Fibroblast of lung (primary cell): Measurements from ENCODE around the gene PLEKHA6.

Experiments
- EZH2 ChIP-seq: IDR thresholded peaks from 2 replicates; pipeline ENCODE4 v1.5.1; 2012; ENCODE audit warnings: low read length, control low read depth, mild to moderate bottlenecking; ENCODE audit errors: missing control alignments
- TF ChIP-seq, protein P1 (sequence below), 2 donors: IDR thresholded peaks in 1 of 2; conservative IDR thresholded peaks in 1 of 2; 1 replicate in 1 of 2; 2 replicates in 1 of 2; pipeline ENCODE4 v1.5.1; 2011 to 2012; ENCODE audit warnings: low read length in 2 of 2, control low read depth in 1 of 2, inconsistent platforms in 1 of 2, low read depth in 1 of 2, mild to moderate bottlenecking in 1 of 2

DNA sequence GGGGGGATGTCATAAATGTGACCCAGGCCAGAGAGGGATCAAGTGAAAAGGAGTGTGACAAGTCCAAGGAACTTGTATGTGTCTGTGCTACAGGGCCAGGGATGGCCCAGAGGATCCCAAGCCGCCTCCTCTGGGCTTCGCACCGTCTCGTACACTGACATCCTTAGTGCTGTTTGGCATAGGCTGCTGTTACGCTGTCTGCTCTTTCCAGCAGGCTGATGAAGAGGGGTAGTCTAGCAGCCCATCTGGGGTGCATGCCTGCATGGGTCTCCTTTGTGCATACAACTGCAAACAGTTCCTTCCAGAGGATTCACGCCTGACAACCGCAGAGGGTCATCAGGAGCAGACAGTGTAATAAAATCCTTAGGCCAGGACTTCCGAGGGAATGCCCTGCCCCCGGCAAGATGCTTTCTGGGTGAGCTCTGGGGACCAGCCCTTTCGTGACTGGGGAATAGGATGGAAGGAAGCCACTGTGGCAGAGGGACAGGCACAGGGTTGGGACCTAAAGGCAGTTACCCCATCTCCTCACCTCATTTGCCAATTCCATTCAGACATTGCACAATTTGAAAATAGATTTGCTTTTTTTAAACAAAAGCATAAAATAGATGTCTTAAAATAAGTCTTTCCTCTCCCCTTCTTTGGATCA, 139.6 kb downstream of the PLEKHA6 start:
- TF ChIP-seq, protein P1, sequence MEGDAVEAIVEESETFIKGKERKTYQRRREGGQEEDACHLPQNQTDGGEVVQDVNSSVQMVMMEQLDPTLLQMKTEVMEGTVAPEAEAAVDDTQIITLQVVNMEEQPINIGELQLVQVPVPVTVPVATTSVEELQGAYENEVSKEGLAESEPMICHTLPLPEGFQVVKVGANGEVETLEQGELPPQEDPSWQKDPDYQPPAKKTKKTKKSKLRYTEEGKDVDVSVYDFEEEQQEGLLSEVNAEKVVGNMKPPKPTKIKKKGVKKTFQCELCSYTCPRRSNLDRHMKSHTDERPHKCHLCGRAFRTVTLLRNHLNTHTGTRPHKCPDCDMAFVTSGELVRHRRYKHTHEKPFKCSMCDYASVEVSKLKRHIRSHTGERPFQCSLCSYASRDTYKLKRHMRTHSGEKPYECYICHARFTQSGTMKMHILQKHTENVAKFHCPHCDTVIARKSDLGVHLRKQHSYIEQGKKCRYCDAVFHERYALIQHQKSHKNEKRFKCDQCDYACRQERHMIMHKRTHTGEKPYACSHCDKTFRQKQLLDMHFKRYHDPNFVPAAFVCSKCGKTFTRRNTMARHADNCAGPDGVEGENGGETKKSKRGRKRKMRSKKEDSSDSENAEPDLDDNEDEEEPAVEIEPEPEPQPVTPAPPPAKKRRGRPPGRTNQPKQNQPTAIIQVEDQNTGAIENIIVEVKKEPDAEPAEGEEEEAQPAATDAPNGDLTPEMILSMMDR (conservative IDR thresholded peaks at IDR 0.05 in 1 of 2, IDR thresholded peaks at IDR 0.05 in 1 of 2; ENCODE audit: low read depth in 1 of 2, low read length in 2 of 2) = no peak
- no peak for TF ChIP-seq EZH2
